A549 treated with DMSO at 1 μM for 4 hours (cell line): ENCODE measurements around the gene MET. TPM values are rescaled to one million over a fixed set of nuclear protein-coding genes. Genes with fewer than 3 reads are reported as not detected.

Experiments used
- total RNA-seq: library from RNA; stranded (reverse); fragments of 200-300 nt; extraction: Qiagen RNA extraction; gene quantifications from 5 replicates; pipeline ENCODE4 v1.2.3, GENCODE V29; 2022; ENCODE audit warnings: low read depth

Gene MET
- 90.2 to 136 TPM (median 115 TPM) in 5 replicates for total RNA-seq

DNA sequence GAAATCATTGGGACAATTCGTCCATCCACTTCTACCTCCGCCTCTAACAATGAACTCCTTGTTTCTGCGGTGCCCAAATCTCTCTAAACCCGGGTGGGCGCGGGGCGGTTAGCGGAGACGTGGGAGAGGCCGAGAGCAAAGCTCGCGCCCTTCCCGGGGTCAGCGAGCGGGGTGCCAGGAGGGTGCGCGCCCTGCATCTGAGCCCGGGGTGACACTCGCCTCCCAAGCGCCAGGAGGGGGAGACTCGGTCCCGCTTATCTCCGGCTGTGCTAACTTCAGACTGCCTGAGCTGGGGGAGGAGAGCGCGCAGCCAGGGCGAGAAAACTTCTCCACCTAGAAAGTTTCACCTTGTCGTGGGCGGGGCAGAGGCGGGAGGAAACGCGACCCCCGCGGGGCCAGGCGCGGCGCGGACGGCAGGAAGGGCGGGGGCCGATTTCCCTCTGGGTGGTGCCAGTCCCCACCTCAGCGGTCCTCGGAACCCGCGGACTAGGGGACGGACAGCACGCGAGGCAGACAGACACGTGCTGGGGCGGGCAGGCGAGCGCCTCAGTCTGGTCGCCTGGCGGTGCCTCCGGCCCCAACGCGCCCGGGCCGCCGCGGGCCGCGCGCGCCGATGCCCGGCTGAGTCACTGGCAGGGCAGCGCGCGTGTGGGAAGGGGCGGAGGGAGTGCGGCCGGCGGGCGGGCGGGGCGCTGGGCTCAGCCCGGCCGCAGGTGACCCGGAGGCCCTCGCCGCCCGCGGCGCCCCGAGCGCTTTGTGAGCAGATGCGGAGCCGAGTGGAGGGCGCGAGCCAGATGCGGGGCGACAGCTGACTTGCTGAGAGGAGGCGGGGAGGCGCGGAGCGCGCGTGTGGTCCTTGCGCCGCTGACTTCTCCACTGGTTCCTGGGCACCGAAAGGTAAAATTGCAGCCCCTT lies at the start of gene MET:
MET (plus strand) TSS at position 516 of the 915 bp plus-strand sequence. CDS start 26,889 bp downstream, outside the sequence.

Other genes starting within 250 kb of the MET start
- gene CAV2, start 172.5 kb upstream of the MET start, total RNA-seq: 147 to 203 TPM (median 168 TPM) in 5 replicates
- gene CAV1, start 147.2 kb upstream of the MET start, total RNA-seq: 403 to 499 TPM (median 459 TPM) in 5 replicates
- gene CAPZA2, start 190.4 kb downstream of the MET start, total RNA-seq: 118 to 159 TPM (median 138 TPM) in 5 replicates